Coronary artery (tissue), 2 donors: ENCODE measurements around the gene INPP5B.

Experiments
- DNase-seq: peaks from one replicate; pipeline ENCODE4 v3.0.0-alpha.2; 2017; ENCODE audit warnings: low spot score
- H3K27ac ChIP-seq, 2 donors: fragments of 200-600 bp; sonication (generic); one replicate each; pipeline ENCODE4 v1.5.1; 2016 to 2019
- H3K4me3 ChIP-seq: fragments of 200-600 bp; sonication (generic); 2 replicates; pipeline ENCODE4 v1.5.1; 2016; ENCODE audit warnings: mild to moderate bottlenecking, moderate library complexity
- TF ChIP-seq, protein P1 (sequence below): fragments of 200-600 bp; sonication (generic); IDR thresholded peaks from one replicate; pipeline ENCODE4 v1.5.1; 2019; ENCODE audit warnings: antibody characterized with exemption

The INPP5B gene

DNA sequence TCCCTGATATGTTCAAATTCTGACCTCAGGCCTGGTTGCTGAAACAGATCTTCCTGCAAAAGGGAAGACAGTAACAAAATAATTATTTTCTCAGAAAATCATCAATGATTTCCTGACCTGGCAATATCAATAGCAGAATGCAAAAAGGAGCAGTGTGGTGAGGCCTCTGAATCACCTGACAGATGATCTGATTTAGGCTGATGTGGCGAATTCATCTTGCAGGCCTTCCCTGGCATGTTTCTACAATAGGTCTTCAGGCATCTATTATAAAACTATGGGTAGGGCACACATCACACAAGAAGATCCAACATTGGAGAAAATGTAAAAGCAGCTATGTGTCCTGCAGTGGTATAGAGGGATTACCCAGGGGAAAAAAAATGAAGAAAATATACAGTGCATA, 80.4 kb downstream of the INPP5B start:
- H3K4me3 ChIP-seq, result no peak overlapping the region
- no peak for DNase-seq
- H3K27ac ChIP-seq, result no peak overlapping the region
- TF ChIP-seq, protein P1, sequence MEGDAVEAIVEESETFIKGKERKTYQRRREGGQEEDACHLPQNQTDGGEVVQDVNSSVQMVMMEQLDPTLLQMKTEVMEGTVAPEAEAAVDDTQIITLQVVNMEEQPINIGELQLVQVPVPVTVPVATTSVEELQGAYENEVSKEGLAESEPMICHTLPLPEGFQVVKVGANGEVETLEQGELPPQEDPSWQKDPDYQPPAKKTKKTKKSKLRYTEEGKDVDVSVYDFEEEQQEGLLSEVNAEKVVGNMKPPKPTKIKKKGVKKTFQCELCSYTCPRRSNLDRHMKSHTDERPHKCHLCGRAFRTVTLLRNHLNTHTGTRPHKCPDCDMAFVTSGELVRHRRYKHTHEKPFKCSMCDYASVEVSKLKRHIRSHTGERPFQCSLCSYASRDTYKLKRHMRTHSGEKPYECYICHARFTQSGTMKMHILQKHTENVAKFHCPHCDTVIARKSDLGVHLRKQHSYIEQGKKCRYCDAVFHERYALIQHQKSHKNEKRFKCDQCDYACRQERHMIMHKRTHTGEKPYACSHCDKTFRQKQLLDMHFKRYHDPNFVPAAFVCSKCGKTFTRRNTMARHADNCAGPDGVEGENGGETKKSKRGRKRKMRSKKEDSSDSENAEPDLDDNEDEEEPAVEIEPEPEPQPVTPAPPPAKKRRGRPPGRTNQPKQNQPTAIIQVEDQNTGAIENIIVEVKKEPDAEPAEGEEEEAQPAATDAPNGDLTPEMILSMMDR, result no peak

DNA sequence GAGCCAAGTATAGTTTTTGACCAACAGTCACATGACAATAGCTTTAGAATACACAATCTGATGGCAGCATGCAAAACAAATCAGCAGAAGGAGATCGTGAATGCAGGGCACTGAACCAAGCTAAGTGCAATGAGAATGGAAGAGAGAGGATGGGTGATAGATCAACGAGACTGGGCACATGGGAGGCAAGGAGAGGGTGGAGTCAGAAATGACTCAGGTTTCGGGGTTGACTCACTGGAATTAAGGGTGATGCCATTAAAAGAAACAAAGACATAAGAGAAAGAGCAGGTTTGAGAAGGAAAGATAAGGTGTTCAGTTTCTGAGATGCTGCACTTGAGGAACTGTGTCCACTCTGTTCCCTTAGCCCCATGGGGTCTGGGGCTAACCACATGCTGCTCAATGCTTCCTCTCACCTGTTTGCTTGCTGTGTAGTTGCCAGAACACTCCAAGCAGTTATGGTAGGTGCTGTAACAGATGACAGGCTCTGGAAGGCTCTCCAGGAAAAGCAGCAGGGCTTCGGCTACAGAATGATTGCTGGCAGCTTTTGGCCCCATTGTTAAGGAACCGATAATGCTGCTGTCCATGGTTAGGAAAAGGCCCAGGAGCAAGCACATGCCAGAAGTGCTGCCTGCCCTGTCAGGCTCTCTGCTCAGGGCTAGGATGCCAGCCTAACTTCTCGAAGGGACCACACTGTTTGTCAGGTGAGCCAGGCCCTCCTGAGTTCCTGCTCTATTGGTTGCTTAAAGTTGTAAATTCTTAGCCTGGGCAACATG, 81.3 kb downstream of the INPP5B start:
- no peak for DNase-seq
- TF ChIP-seq, protein P1, result no peak
- Histone ChIP-seq H3K4me3 (no peak overlapping the region), H3K27ac (no peak overlapping the region)

DNA sequence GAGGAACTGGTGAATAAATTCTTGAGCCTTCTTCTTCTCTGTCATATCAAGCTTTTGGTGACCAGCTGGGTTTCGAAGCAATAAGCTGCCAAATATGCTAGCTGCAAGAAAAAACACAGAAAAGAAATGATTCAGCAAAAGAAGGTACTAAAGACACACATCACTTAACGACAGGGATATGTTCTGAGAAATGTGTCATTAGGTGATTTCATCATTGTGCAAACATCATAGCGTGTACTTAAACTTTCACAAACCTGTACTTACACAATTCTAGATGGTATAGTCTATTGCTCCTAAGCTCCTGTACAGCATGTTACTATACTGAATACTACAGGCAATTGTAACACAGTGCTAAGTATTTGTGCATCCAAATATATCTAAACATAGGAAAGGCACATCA, 84.5 kb downstream of the INPP5B start:
- Histone ChIP-seq H3K4me3 (no peak overlapping the region), H3K27ac (no peak overlapping the region)
- no peak for DNase-seq
- TF ChIP-seq, protein P1, result no peak

DNA sequence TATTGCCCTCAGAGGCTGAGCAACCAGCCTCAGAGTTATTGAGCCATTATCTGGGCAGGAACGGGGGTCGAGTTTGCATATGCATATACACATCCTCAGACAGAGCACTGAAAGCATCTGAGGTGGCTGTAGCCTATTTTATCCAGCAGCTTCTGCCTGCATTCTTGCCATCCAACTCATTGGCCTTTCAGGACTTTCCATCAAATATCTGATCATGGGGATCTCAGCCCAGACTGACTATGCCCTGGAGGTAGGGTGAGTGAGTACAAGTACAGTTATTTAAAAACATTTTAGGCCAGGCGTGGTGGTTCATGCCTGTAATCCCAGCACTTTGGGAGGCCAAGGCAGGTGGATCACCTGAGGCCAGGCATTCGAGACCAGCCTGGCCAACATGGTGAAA, 85.7 kb downstream of the INPP5B start:
- no peak overlapping the region for H3K27ac ChIP-seq
- TF ChIP-seq, protein P1, result no peak
- no peak for DNase-seq
- H3K4me3 ChIP-seq, result no peak overlapping the region

DNA sequence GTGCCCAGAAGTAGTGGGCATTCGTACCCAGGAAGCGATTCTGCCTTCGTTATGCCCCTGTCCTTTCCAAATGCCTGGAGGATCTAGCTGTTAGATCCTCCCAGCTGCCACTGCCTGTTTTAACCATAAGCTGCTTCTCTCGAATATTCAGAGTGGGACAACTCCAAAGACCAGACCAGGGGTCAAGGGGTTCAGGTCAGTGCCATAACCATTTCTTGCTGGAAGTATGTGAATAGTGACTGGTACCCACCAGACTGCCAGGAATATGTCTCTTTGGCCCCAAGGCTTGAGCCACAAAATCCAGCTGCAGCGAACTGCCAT, 86.5 kb downstream of the INPP5B start:
- Histone ChIP-seq H3K27ac (peak overlapping the region; percentile 82 to 88), H3K4me3 (peak overlapping the region; percentile 82)
- no peak for DNase-seq
- TF ChIP-seq, protein P1, result no peak

DNA sequence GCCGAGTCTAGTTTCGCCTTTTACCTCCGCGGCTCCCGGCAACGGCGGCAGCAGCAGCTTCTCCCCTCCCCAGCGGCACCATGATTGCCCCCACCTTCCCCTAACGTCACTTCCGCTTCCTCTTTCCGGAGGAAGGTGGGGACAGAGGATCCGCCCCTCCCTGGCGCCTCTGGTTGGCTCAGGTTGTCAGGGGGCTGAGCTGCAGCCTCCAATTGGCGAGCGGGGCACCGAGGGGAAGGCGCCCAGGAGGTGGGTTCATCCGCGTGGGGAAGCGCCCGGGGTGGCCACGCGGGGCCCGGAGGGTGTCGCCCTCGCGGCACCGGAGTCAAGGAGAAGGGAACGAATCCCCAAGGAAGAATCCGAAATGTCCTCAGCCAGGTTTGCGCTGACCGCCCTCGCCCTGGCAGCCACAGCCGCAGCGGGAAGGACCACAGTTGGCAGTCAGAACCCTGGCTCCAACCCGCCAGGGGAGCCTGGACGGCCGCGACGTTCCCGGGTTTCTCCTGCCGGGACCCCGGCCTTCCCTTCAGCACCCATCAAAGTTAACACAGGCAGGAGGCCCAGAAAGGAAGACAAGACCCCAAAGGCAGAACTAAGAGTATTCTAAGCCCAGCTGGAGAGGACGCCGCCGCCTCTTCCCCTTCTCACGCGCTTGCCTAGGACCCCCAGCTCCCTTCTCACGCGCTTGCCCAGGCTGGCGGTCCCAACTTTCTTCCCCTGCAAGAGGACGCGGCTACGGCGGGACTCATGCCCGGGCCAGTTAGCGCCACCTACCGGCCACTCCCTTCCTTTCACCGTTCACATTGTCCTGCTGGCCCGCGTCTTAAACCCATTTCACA, 87.1 kb downstream of the INPP5B start, which contains the start of gene MTF1:
Gene MTF1 (minus strand): TSS at position 86 of the 839 bp plus-strand sequence. CDS start 1,934 bp downstream, outside the sequence.
- peak; percentile 98 for DNase-seq
- TF ChIP-seq, protein P1, result peak; percentile 81
- Histone ChIP-seq H3K27ac (peak within 1 kb of the TSS; percentile 82 to 88), H3K4me3 (peak within 1 kb of the TSS; percentile 82)
